ENCODE data around the gene CPN1. TPM values are rescaled to one million over a fixed set of nuclear protein-coding genes. Genes with fewer than 3 reads are reported as not detected.
A peak's percentile ranks its signal among the peaks of the same experiment; 100 is the strongest.
"Not testable (repeated sequence)": the region's sequence is repeated elsewhere in the genome, so short reads cannot be mapped to it uniquely, and the experiment has no call there.

Gene CPN1
- total RNA-seq, 1 donor from 2014 or later = not detected

- no peaks in the 10 kb centered on the region for H3K79me2 ChIP-seq (ENCODE audit: insufficient read depth, low read length)
- H3K36me3 Mint-ChIP-seq (ENCODE audit: low read depth, unreplicated experiment) = peaks cover 4% of the 10 kb centered on the region
- no peak overlapping the region for H3K4me3 Mint-ChIP-seq (ENCODE audit: unreplicated experiment)
- no peaks in the 10 kb centered on the region for H4K20me1 ChIP-seq (ENCODE audit: insufficient read depth, low read length)
- H3K4me1 ChIP-seq (ENCODE audit: insufficient read depth, low read length) = no peaks in the 10 kb centered on the region
- DNase-seq (ENCODE audit: low read depth) (peak; percentile 3), FAIRE-seq (no peak)
- no peaks in the 10 kb centered on the region for H3K4me1 Mint-ChIP-seq (ENCODE audit: low read depth, unreplicated experiment)
- peaks cover 18% of the 10 kb centered on the region for H3K9me3 Mint-ChIP-seq (ENCODE audit: unreplicated experiment)
- no peaks in the 10 kb centered on the region for H3K36me3 ChIP-seq (ENCODE audit: insufficient read depth, low read length)
- no peak overlapping the region for H2AFZ ChIP-seq (ENCODE audit: low read depth, low read length)
- H3K4me2 ChIP-seq (ENCODE audit: low read length) = no peak overlapping the region
- no peak overlapping the region for H3K9ac ChIP-seq (ENCODE audit: low read length)
- H3K27me3 Mint-ChIP-seq (ENCODE audit: low read depth, unreplicated experiment) = no peaks in the 10 kb centered on the region
- no peaks in the 10 kb centered on the region for H3K27me3 ChIP-seq (ENCODE audit: insufficient read depth, low read length)
- no peaks in the 10 kb centered on the region for H3K9me3 ChIP-seq (ENCODE audit: insufficient read depth, low read depth, low read length)
- H3K27ac ChIP-seq (ENCODE audit: low read depth, low read length) = no peak overlapping the region
- no peak for TF ChIP-seq CTCF (IDR thresholded peaks at IDR 0.05; ENCODE audit: insufficient read depth, low read depth, low read length)
- TF ChIP-seq EZH2 (IDR thresholded peaks at IDR 0.05; ENCODE audit: insufficient read depth, low read length) = no peak
- no peak overlapping the region for H3K27ac Mint-ChIP-seq (ENCODE audit: unreplicated experiment)
- H3K4me3 ChIP-seq (ENCODE audit: insufficient read depth, low read depth, low read length) = no peak overlapping the region
Observed at GRCh38 chr10:100100651-100101184, 19.0 kb upstream of the CPN1 start.

GRCh38 chr10:100089241-100089640 is 7.6 kb upstream of the CPN1 start:
- Histone ChIP-seq H3K36me3 (ENCODE audit: insufficient read depth, low read length) (no peaks in the 10 kb centered on the region), H2AFZ (ENCODE audit: low read depth, low read length) (no peak overlapping the region), H3K4me2 (ENCODE audit: low read length) (no peak overlapping the region), H4K20me1 (ENCODE audit: insufficient read depth, low read length) (no peaks in the 10 kb centered on the region), H3K27me3 (ENCODE audit: insufficient read depth, low read length) (peaks cover 23% of the 10 kb centered on the region), H3K9ac (ENCODE audit: low read length) (no peak overlapping the region), H3K9me3 (ENCODE audit: insufficient read depth, low read depth, low read length) (no peaks in the 10 kb centered on the region), H3K4me3 (ENCODE audit: insufficient read depth, low read depth, low read length) (no peak overlapping the region), H3K79me2 (ENCODE audit: insufficient read depth, low read length) (no peaks in the 10 kb centered on the region), H3K27ac (ENCODE audit: low read depth, low read length) (no peak overlapping the region), H3K4me1 (ENCODE audit: insufficient read depth, low read length) (no peaks in the 10 kb centered on the region)
- peaks cover 4% of the 10 kb centered on the region for H3K9me3 Mint-ChIP-seq (ENCODE audit: unreplicated experiment)
- FAIRE-seq = no peak
- H3K27ac Mint-ChIP-seq (ENCODE audit: unreplicated experiment) = no peak overlapping the region
- H3K27me3 Mint-ChIP-seq (ENCODE audit: low read depth, unreplicated experiment) = peaks cover 24% of the 10 kb centered on the region
- no peak overlapping the region for H3K4me3 Mint-ChIP-seq (ENCODE audit: unreplicated experiment)
- TF ChIP-seq CTCF (IDR thresholded peaks at IDR 0.05; ENCODE audit: insufficient read depth, low read depth, low read length) (no peak), EZH2 (IDR thresholded peaks at IDR 0.05; ENCODE audit: insufficient read depth, low read length) (no peak)
- H3K4me1 Mint-ChIP-seq (ENCODE audit: low read depth, unreplicated experiment) = no peaks in the 10 kb centered on the region
- no peaks in the 10 kb centered on the region for H3K36me3 Mint-ChIP-seq (ENCODE audit: low read depth, unreplicated experiment)
- DNase-seq (ENCODE audit: low read depth) = no peak

GRCh38 chr10:100086708-100087107 is 5.0 kb upstream of the CPN1 start:
- not testable (repeated sequence) for H3K4me2 ChIP-seq (ENCODE audit: low read length); FAIRE-seq; H3K9me3 Mint-ChIP-seq (ENCODE audit: unreplicated experiment); H3K9ac ChIP-seq (ENCODE audit: low read length); H3K27ac ChIP-seq (ENCODE audit: low read depth, low read length); H4K20me1 ChIP-seq (ENCODE audit: insufficient read depth, low read length); H3K4me3 ChIP-seq (ENCODE audit: insufficient read depth, low read depth, low read length); H3K4me1 ChIP-seq (ENCODE audit: insufficient read depth, low read length); H2AFZ ChIP-seq (ENCODE audit: low read depth, low read length); H3K4me3 Mint-ChIP-seq (ENCODE audit: unreplicated experiment); H3K36me3 ChIP-seq (ENCODE audit: insufficient read depth, low read length); H3K79me2 ChIP-seq (ENCODE audit: insufficient read depth, low read length); H3K9me3 ChIP-seq (ENCODE audit: insufficient read depth, low read depth, low read length); H3K27ac Mint-ChIP-seq (ENCODE audit: unreplicated experiment); DNase-seq (ENCODE audit: low read depth); H3K36me3 Mint-ChIP-seq (ENCODE audit: low read depth, unreplicated experiment); H3K4me1 Mint-ChIP-seq (ENCODE audit: low read depth, unreplicated experiment)
- H3K27me3 ChIP-seq (ENCODE audit: insufficient read depth, low read length) = peaks cover 24% of the 10 kb centered on the region
- peaks cover 28% of the 10 kb centered on the region for H3K27me3 Mint-ChIP-seq (ENCODE audit: low read depth, unreplicated experiment)
